ENCODE results near the gene AUTS2.

DNA sequence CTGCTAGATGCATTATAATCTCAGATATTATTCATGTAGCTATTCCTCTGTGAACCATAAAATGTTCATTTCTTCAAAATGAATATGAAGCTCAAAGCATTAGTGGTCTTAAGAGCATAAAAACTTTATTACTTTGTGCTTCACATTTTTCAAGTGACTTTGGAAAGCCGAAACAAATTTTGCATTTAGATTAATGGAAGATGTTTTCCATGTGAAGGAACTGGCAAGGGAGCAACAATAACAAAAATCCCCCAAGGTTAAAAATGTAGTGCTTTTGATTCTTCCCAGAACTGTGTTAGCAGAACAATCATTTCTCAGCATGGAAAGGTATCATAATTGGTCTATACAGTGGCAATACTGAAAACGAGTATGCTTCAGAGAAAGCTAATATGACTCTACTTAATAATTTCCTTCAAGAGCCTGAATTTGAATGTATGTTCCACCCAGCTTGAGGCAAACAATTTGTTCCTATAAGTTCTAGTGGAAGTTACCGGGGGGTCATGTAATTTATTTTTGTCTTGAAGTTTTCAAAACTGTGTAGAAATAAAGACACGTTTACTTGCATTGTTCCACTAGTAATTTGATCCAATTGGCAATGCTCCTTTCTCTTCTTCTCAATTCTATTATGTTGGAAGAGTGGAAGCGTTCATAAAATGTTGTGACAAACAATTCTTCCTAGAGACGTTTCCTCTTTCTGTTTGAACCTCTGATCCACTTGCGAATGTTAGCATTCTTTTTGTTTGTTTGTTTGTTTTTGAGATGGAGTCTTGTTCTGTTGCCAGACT lies 665.4 kb downstream of the AUTS2 start:
- TF ChIP-seq, protein P1, sequence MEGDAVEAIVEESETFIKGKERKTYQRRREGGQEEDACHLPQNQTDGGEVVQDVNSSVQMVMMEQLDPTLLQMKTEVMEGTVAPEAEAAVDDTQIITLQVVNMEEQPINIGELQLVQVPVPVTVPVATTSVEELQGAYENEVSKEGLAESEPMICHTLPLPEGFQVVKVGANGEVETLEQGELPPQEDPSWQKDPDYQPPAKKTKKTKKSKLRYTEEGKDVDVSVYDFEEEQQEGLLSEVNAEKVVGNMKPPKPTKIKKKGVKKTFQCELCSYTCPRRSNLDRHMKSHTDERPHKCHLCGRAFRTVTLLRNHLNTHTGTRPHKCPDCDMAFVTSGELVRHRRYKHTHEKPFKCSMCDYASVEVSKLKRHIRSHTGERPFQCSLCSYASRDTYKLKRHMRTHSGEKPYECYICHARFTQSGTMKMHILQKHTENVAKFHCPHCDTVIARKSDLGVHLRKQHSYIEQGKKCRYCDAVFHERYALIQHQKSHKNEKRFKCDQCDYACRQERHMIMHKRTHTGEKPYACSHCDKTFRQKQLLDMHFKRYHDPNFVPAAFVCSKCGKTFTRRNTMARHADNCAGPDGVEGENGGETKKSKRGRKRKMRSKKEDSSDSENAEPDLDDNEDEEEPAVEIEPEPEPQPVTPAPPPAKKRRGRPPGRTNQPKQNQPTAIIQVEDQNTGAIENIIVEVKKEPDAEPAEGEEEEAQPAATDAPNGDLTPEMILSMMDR (IDR thresholded peaks at IDR 0.05): no peak
- TF ChIP-seq POLR2A (IDR thresholded peaks at IDR 0.05): no peak

Data from breast epithelium (tissue), 3 donors.